H1 (cell line): ENCODE results near the gene FERMT1.

ENCODE experiments used
- CREB1 ChIP-seq: IDR thresholded peaks from 2 replicates; pipeline ENCODE4 v1.6.1; 2012; ENCODE audit warnings: inconsistent platforms
- EP300 ChIP-seq, 2 experiments: IDR thresholded peaks; 1 replicate in 1 of 2; 2 replicates in 1 of 2; pipeline ENCODE4 v1.6.1; 2011 to 2012; ENCODE audit warnings: low read depth in 2 of 2, low read length in 2 of 2, mild to moderate bottlenecking in 2 of 2, borderline replicate concordance in 1 of 2, inconsistent platforms in 1 of 2, moderate library complexity in 1 of 2
- JUND ChIP-seq: IDR thresholded peaks from 2 replicates; pipeline ENCODE4 v1.6.1; 2011; ENCODE audit warnings: mild to moderate bottlenecking, improper control_type of control experiment, low read length
- POLR2A ChIP-seq, 2 experiments: IDR thresholded peaks; 1 replicate in 1 of 2; 2 replicates in 1 of 2; pipeline ENCODE4 v1.6.1; 2011; ENCODE audit warnings: low read depth in 2 of 2, low read length in 2 of 2, mild to moderate bottlenecking in 2 of 2; ENCODE audit errors: control extremely low read depth in 1 of 2
- POLR2AphosphoS5 ChIP-seq: IDR thresholded peaks from 2 replicates; pipeline ENCODE4 v1.6.1; 2011; ENCODE audit warnings: low read depth, low read length
- RAD21 ChIP-seq, 2 experiments: IDR thresholded peaks in 1 of 2; conservative IDR thresholded peaks in 1 of 2; 2 replicates each; pipeline ENCODE4 v1.6.1; 2011; ENCODE audit warnings: low read depth in 2 of 2, low read length in 2 of 2, improper control_type of control experiment in 1 of 2, inconsistent platforms in 1 of 2, mild to moderate bottlenecking in 1 of 2, moderate library complexity in 1 of 2
- RNF2 ChIP-seq: fragments of 200-900, 300-1000 bp; sonication (generic); IDR thresholded peaks from 2 replicates; pipeline ENCODE4 v1.7.1; 2016; ENCODE audit warnings: borderline replicate concordance, low read depth, mild to moderate bottlenecking, antibody characterized with exemption, low read length; ENCODE audit not compliant: poor library complexity, severe bottlenecking; ENCODE audit errors: missing control alignments
- SP1 ChIP-seq: IDR thresholded peaks from 2 replicates; pipeline ENCODE4 v1.6.1; 2011; ENCODE audit warnings: low read depth, low read length
- TBP ChIP-seq: IDR thresholded peaks from 2 replicates; pipeline ENCODE4 v1.6.1; 2011; ENCODE audit warnings: low read depth, low read length, improper control_type of control experiment
- TEAD4 ChIP-seq: IDR thresholded peaks from 2 replicates; pipeline ENCODE4 v1.6.1; 2012; ENCODE audit warnings: low read depth, low read length, inconsistent platforms, mixed read lengths
- TF ChIP-seq, protein P1 (sequence below), 3 experiments: IDR thresholded peaks; 1 replicate in 2 of 3; 2 replicates in 1 of 3; pipeline versions ENCODE4 v1.5.1 to v1.6.1; 2011; ENCODE audit warnings: low read length in 3 of 3, mild to moderate bottlenecking in 3 of 3, inconsistent platforms in 2 of 3, low read depth in 1 of 3, moderate library complexity in 1 of 3; ENCODE audit not compliant: insufficient read depth in 1 of 3; ENCODE audit errors: control extremely low read depth in 1 of 3
- TF ChIP-seq, protein P2 (sequence below): IDR thresholded peaks from 2 replicates; pipeline ENCODE4 v1.6.1; 2012; ENCODE audit warnings: inconsistent platforms

DNA sequence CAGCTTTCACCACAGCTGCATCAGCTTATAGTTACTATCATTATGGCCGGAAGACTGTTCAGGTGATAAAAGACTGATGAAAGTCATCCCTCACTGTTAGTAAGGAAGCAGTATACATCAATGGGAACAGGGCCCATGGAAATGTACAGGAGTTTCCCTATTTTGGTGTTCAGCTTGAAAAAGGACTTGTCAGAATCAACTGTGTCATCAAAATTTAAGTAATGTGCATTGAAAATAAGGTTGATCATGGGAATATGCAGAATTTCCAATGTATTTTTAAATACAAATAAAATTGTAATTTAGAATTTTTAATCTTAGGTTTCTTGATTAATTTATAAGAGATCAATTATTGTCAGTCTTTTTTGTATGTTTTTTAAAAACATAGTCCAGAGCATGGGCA, 85.7 kb downstream of the FERMT1 start:
- TF ChIP-seq RNF2 (no peak), POLR2A (IDR thresholded peaks at IDR 0.05; ENCODE audit: control extremely low read depth in 1 of 2, low read depth in 2 of 2, low read length in 2 of 2) (no peak), EP300 (IDR thresholded peaks at IDR 0.05; ENCODE audit: borderline replicate concordance in 1 of 2, low read depth in 2 of 2, low read length in 2 of 2) (no peak), TBP (no peak), RAD21 (IDR thresholded peaks at IDR 0.05 in 1 of 2, conservative IDR thresholded peaks at IDR 0.05 in 1 of 2; ENCODE audit: low read depth in 2 of 2, low read length in 2 of 2) (no peak), JUND (no peak), TEAD4 (no peak), CREB1 (no peak), POLR2AphosphoS5 (no peak), SP1 (no peak)
- TF ChIP-seq, protein P1, sequence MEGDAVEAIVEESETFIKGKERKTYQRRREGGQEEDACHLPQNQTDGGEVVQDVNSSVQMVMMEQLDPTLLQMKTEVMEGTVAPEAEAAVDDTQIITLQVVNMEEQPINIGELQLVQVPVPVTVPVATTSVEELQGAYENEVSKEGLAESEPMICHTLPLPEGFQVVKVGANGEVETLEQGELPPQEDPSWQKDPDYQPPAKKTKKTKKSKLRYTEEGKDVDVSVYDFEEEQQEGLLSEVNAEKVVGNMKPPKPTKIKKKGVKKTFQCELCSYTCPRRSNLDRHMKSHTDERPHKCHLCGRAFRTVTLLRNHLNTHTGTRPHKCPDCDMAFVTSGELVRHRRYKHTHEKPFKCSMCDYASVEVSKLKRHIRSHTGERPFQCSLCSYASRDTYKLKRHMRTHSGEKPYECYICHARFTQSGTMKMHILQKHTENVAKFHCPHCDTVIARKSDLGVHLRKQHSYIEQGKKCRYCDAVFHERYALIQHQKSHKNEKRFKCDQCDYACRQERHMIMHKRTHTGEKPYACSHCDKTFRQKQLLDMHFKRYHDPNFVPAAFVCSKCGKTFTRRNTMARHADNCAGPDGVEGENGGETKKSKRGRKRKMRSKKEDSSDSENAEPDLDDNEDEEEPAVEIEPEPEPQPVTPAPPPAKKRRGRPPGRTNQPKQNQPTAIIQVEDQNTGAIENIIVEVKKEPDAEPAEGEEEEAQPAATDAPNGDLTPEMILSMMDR (IDR thresholded peaks at IDR 0.05; ENCODE audit: control extremely low read depth in 1 of 3, insufficient read depth in 1 of 3, low read depth in 1 of 3, low read length in 3 of 3), result no peak
- TF ChIP-seq, protein P2, sequence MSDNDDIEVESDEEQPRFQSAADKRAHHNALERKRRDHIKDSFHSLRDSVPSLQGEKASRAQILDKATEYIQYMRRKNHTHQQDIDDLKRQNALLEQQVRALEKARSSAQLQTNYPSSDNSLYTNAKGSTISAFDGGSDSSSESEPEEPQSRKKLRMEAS, result no peak
